ENCODE measurements around the gene CALR. TPM values are rescaled to one million over a fixed set of nuclear protein-coding genes. Genes with fewer than 3 reads are reported as not detected.

Gene CALR
- total and polyA plus RNA-seq, 9 of the 15 experiments (the other 6 are each of a cell fraction or from before 2014, with no cell fraction given): 126 to 811 (median 642) TPM

GRCh38 chr19:12896460-12896859, 41.9 kb upstream of the CALR start:
- H3K9ac ChIP-seq (ENCODE audit: insufficient read depth in 1 of 2, low read depth in 2 of 2, low read length in 2 of 2): peak overlapping the region in 1 of 2 experiments; percentile 54; a peak in 1 of 4 replicates
- FAIRE-seq (no peak), DNase-seq (ENCODE audit: extremely low read depth in 1 of 4, low spot score in 3 of 4) (no peak), ATAC-seq (no peak)
- no peak overlapping the region for H3K27ac ChIP-seq (ENCODE audit: extremely low read depth, low read depth, low read length)
- H3K9me3 ChIP-seq (replicated peaks; ENCODE audit: control insufficient read depth, insufficient read depth, low read depth, low read length): no peaks in the 10 kb centered on the region
- in situ Hi-C loops (cut with MboI) (no loop called here), intact Hi-C loops (cut with micrococcal nuclease) (no loop called here)
- no peak for TF ChIP-seq PML (IDR thresholded peaks at IDR 0.05; ENCODE audit: low read length)
- TF ChIP-seq SAP30 (IDR thresholded peaks at IDR 0.05; ENCODE audit: borderline replicate concordance, insufficient read depth, low read depth, low read length, poor library complexity, severe bottlenecking): no peak
- no peak for TF ChIP-seq ZBTB9 (CRISPR knock-in tag; IDR thresholded peaks at IDR 0.05)
- no peak for TF ChIP-seq RREB1 (CRISPR knock-in tag; IDR thresholded peaks at IDR 0.05)
- TF ChIP-seq ZNF583 (CRISPR knock-in tag; IDR thresholded peaks at IDR 0.05): no peak
- TF ChIP-seq NFRKB (IDR thresholded peaks at IDR 0.05; ENCODE audit: low read depth): no peak
- TF ChIP-seq ZNF551 (CRISPR knock-in tag; IDR thresholded peaks at IDR 0.05): no peak
- no peak for TF ChIP-seq PYGO2 (tag; IDR thresholded peaks at IDR 0.05)
- no peak for TF ChIP-seq MYBL2 (IDR thresholded peaks at IDR 0.05; ENCODE audit: low read depth)
- TF ChIP-seq MYBL2 (CRISPR knock-in tag; IDR thresholded peaks at IDR 0.05; ENCODE audit: borderline replicate concordance): no peak
- no peak for TF ChIP-seq POLR2G (IDR thresholded peaks at IDR 0.05; ENCODE audit: low read depth, low read length)
- POLR2A ChIA-PET: interaction anchor here (0.6 to 1.7 kb wide), 4 partner anchors 12 to 43 kb away, joined by 3 to 6 read pairs (median 3); no protein-coding TSS in a partner anchor
- H3K4me2 ChIP-seq (ENCODE audit: insufficient read depth, low read length): no peak overlapping the region
- H3K27me3 ChIP-seq (ENCODE audit: control insufficient read depth in 2 of 2, insufficient read depth in 2 of 2, low read length in 2 of 2): no peaks in the 10 kb centered on the region
- H3K36me3 ChIP-seq (ENCODE audit: control insufficient read depth, insufficient read depth, low read length): peaks cover 70% of the 10 kb centered on the region; the same call in 2 of the 3 replicates
- CTCF ChIA-PET (ENCODE audit: low intra/inter-chr PET ratio): no interaction called here
- no TSS peak for BruUV-seq (replicated peaks)
- H3K9me1 ChIP-seq (ENCODE audit: control insufficient read depth, insufficient read depth, low read length): no peaks in the 10 kb centered on the region
- H3K79me2 ChIP-seq (ENCODE audit: control insufficient read depth, insufficient read depth, low read length): peaks cover 7% of the 10 kb centered on the region
- no peak overlapping the region for H3K4me3 ChIP-seq
- 97% methylated on average over 17 of the region's 17 CpGs for WGBS (ENCODE audit: insufficient coverage, low coverage, missing lambda C conversion rate)
- H3K4me1 ChIP-seq (replicated peaks in 1 of 2; ENCODE audit: control insufficient read depth in 2 of 2, insufficient read depth in 2 of 2, low read length in 2 of 2): peaks cover 0 to 27% of the 10 kb centered on the region in 2 experiments; a peak in 3 of 5 replicates
- no peak overlapping the region for H2AFZ ChIP-seq (ENCODE audit: low read depth, low read length)
- peaks cover under 1% of the 10 kb centered on the region; the same call in 1 of the 2 replicates for H4K20me1 ChIP-seq (replicated peaks; ENCODE audit: control insufficient read depth, insufficient read depth, low read length)
